Measurements from ENCODE around the gene IDUA.

The IDUA gene

DNA sequence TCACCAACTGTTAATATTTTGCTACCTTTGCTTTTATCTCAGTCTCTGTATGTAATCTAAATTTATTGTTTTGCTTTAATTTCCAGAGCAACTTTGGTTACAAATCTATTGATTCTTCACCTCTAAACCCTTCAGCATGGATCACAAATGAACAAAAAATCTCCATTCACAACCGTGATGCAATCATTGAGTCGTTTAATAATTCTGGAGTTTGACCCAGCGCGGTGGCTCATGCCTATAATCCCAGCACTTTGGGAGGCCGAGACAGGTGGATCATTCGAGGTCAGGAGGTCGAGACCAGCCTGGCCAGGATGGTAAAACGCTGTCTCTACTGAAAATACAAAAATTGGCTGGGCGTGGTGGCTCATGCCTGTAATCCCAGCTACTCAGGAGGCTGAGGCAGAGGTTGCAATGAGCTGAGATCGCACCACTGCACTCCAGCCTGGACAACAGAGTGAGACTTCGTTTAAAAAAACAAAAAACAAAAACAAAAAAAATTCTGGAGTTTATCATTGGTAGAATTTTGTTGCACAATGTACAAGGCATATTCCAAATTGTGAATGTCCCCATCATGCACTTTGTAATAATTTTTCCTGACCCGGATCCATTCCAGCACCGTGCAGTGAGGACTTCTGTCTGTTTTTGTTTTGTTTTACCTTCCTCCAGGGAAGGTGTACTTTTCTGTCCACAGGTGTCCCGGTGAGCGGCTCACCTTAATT is 2.3 kb upstream of the IDUA start:
- no peak overlapping the region for H3K4me3 ChIP-seq (ENCODE audit: low read depth, low read length)
- DNase-seq (ENCODE audit: low read depth) = no peak
- TF ChIP-seq, protein P1, sequence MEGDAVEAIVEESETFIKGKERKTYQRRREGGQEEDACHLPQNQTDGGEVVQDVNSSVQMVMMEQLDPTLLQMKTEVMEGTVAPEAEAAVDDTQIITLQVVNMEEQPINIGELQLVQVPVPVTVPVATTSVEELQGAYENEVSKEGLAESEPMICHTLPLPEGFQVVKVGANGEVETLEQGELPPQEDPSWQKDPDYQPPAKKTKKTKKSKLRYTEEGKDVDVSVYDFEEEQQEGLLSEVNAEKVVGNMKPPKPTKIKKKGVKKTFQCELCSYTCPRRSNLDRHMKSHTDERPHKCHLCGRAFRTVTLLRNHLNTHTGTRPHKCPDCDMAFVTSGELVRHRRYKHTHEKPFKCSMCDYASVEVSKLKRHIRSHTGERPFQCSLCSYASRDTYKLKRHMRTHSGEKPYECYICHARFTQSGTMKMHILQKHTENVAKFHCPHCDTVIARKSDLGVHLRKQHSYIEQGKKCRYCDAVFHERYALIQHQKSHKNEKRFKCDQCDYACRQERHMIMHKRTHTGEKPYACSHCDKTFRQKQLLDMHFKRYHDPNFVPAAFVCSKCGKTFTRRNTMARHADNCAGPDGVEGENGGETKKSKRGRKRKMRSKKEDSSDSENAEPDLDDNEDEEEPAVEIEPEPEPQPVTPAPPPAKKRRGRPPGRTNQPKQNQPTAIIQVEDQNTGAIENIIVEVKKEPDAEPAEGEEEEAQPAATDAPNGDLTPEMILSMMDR (conservative IDR thresholded peaks at IDR 0.05; ENCODE audit: low read depth, low read length) = no peak

DNA sequence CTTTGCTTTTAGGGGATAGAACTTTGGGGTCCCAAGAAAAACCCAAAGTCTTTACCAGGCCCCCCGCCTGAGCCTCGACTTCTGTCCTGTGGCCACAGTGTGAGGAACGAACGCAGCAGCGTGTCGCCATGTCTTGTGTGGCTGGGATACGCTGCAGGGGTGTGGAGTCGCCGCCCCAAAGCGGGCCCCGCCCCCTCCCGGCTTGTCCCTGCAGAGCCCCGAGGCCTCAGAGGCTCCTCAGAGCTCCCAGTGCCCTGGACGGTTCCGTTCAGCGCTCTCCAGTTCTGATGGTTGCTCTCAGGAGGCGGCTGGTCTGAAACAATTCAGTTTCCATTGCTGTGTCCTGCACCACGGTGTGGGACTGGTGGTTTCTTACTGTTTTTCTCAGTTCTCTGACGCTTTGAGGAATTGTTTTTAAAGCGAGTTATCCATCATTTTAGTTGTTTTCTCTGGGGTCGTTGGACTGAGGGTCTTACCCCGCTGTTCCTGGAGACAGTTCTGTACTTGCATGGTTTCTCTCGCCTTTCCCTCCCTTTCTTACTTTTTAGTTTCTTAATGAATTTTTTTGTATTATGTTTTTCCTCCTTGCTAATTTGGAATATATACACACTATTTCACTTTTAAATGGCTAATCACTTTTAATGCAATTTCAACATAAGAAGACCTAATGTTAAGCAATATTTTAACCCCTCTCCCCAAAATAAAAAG is 1.6 kb upstream of the IDUA start:
- H3K4me3 ChIP-seq (ENCODE audit: low read depth, low read length) = peak overlapping the region; percentile 30
- TF ChIP-seq, protein P1 (conservative IDR thresholded peaks at IDR 0.05; ENCODE audit: low read depth, low read length) = peak; percentile 6
- DNase-seq (ENCODE audit: low read depth) = peak; percentile 29

DNA sequence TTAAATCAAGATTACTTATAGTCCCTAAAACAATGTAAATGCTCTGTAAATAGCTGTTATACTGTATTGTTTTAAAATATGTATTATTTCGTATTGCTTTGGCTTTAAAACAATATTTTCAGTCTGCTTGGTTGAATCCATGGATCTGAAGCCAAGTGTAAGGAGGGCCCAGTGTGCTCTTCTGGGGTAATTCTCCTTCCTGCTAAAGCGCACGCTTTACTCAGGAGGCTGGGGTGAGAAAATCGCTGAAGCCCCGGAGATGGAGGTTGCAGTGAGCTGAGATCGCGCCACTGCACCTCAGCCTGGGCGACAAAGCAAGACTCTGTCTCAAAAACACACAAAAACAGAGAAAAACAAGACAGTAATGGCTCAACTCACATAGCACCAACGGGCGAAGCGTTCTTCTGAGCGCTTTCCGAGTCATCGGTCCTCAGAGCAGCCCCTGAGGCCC is 391 bp upstream of the IDUA start:
- no peak for DNase-seq (ENCODE audit: low read depth)
- peak overlapping the region; percentile 70 for H3K4me3 ChIP-seq (ENCODE audit: low read depth, low read length)
- TF ChIP-seq, protein P1 (conservative IDR thresholded peaks at IDR 0.05; ENCODE audit: low read depth, low read length) = no peak

DNA sequence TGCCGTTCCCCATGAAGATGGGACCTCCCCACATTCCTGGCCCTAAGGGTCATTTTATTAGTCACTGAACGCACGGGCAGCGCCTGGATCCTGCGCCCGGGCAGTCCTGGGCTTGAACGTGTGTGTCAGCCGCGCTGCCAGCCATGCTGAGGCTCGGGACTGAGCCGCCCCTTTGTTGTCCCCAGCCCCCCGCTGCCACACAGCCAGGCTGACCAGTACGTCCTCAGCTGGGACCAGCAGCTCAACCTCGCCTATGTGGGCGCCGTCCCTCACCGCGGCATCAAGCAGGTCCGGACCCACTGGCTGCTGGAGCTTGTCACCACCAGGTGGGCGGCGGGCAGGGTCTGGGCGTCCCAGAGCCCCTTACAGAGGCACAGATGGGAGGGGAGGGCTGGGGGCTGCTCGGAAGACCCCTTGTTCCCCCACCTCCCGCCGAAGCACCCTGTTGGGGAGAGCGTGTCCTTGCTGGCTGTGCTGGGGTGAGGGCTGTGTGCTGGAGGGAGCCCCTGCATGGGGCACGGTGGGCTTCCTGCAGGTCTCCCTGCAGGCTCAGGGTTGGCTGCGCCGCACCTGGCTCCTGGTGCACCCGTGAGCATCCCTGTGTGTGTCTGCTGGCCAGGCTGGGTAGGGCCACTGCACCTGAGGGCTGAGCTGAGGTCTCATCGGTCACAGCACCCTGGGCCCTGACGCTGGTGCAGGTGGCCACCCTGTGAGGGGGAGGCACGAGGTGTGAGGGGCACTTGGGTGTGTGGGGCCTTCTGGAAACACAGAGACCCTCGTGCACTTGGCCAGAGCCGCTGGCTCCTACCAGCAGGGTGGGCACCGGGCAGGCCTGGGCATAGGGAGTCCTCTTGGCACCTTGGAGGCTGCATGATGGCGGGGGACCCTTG is 1.0 kb downstream of the IDUA start:
- peak overlapping the region; percentile 70 for H3K4me3 ChIP-seq (ENCODE audit: low read depth, low read length)
- peak; percentile 26 for DNase-seq (ENCODE audit: low read depth)
- TF ChIP-seq, protein P1 (conservative IDR thresholded peaks at IDR 0.05; ENCODE audit: low read depth, low read length) = no peak

DNA sequence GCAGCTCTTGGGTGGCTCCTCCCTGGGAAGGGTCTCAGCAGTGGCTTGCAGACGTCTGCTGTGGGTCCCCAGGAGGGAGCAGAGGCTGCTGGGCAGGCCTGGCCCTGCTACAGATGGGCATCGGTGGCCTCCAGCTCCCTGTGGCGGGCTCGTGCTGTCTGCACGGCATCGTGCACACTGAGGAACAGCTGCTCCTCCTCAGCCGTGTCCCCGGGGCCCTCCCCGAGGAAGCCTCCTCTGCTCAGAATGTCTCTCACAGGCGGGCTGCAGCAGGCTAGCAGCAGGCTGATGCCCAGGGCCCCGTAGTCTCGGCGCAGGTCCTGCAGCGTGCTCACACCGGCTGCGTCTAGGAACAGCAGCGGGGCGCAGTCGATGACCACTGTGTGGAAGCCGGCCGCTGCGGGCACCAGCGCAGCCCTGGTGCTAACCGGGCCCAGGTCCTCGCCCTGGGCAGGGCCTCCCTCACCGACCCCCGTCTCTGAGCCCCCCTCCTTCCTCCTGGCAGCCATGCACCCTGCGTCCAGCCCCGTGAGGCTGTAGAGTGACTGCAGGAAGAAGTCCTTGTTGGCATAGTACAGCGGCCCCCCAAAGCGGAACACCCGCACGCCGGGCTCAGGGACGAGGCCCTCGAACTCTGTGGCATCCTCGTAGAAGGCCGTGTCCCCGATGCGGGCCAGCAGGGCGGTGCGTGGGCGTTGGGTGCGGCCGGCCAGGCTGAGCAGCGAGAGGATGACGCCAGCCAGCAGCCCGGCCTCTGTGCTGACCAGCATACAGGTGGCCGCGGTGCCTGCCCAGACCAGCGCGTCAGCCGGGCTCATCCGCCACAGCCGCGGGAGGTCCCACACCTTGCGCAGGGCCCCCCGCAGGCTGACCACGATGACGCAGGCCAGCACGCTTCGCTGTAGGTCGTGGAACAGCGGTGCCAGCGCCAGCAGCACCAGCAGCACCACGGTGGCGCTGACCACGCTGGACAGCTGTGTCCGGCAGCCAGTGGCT is 2.2 kb downstream of the IDUA start:
- DNase-seq (ENCODE audit: low read depth) = no peak
- TF ChIP-seq, protein P1 (conservative IDR thresholded peaks at IDR 0.05; ENCODE audit: low read depth, low read length) = no peak
- no peak overlapping the region for H3K4me3 ChIP-seq (ENCODE audit: low read depth, low read length)

Measured in choroid plexus epithelial cell (primary cell).